Vagina (tissue), 2 donors: ENCODE data around the gene DNAI2.

Experiments used
- POLR2A ChIP-seq, 2 donors: fragments of 450-650 bp; IDR thresholded peaks; one replicate each; pipeline ENCODE4 v1.6.1; 2017; ENCODE audit warnings: antibody characterized with exemption in 2 of 2, mild to moderate bottlenecking in 2 of 2, moderate library complexity in 2 of 2
- POLR2AphosphoS5 ChIP-seq, 2 donors: sonication (generic); formaldehyde crosslinking; IDR thresholded peaks; one replicate each; pipeline ENCODE4 v1.9.0; 2017; ENCODE audit warnings: antibody characterized with exemption in 2 of 2, mild to moderate bottlenecking in 2 of 2, low read depth in 1 of 2; ENCODE audit not compliant: insufficient read depth in 1 of 2
- TF ChIP-seq, protein P1 (sequence below), 3 experiments: fragments of 450-650 bp in 2 of 3; fragments of 200-600 bp in 1 of 3; sonication (generic) in 1 of 3; IDR thresholded peaks; one replicate each; pipeline ENCODE4 v1.5.1; 2017 to 2019; ENCODE audit warnings: antibody characterized with exemption in 3 of 3, mild to moderate bottlenecking in 2 of 3, moderate library complexity in 2 of 3

DNA sequence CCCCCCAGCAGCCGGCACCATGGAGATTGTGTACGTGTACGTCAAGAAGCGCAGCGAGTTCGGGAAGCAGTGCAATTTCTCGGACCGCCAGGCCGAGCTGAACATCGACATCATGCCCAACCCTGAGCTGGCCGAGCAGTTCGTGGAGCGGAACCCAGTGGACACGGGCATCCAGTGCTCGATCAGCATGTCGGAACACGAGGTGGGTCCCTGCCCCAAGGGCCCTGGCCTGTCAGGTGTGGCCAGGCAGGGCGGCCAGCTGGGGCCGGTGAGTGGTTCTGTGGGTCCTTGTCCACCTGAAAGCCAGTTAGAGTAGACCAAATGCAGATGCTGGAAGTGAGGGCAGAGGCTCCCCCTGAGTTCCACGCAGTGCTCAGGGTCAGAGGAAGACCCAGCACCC, 7.8 kb downstream of the DNAI2 start:
- TF ChIP-seq, protein P1, sequence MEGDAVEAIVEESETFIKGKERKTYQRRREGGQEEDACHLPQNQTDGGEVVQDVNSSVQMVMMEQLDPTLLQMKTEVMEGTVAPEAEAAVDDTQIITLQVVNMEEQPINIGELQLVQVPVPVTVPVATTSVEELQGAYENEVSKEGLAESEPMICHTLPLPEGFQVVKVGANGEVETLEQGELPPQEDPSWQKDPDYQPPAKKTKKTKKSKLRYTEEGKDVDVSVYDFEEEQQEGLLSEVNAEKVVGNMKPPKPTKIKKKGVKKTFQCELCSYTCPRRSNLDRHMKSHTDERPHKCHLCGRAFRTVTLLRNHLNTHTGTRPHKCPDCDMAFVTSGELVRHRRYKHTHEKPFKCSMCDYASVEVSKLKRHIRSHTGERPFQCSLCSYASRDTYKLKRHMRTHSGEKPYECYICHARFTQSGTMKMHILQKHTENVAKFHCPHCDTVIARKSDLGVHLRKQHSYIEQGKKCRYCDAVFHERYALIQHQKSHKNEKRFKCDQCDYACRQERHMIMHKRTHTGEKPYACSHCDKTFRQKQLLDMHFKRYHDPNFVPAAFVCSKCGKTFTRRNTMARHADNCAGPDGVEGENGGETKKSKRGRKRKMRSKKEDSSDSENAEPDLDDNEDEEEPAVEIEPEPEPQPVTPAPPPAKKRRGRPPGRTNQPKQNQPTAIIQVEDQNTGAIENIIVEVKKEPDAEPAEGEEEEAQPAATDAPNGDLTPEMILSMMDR (IDR thresholded peaks at IDR 0.05) = no peak
- TF ChIP-seq POLR2AphosphoS5 (IDR thresholded peaks at IDR 0.05; ENCODE audit: insufficient read depth in 1 of 2, low read depth in 1 of 2) (no peak), POLR2A (IDR thresholded peaks at IDR 0.05) (no peak)
